GM13976 (cell line): Measurements from ENCODE around the gene KPNA3.
"Not testable (repeated sequence)": the region's sequence is repeated elsewhere in the genome, so short reads cannot be mapped to it uniquely, and the experiment has no call there.

Experiments used
- DNase-seq: peaks from one replicate; pipeline ENCODE4 v3.0.0; 2012; ENCODE audit warnings: low spot score
- in situ Hi-C: fragments of 300-500 bp; cut with MboI; formaldehyde crosslinking; loops from one replicate; pipeline ENCODE4 v1.12.0; 2022; ENCODE audit warnings: low sequenced_read_pairs, mixed read lengths, inconsistent platforms; ENCODE audit not compliant: unreplicated experiment
- TF ChIP-seq, protein P1 (sequence below): IDR thresholded peaks from 2 replicates; pipeline ENCODE4 v1.5.1; 2012; ENCODE audit warnings: borderline replicate concordance, mild to moderate bottlenecking; ENCODE audit not compliant: insufficient read depth; ENCODE audit errors: extremely low read depth, missing control alignments, control extremely low read depth

KPNA3 gene

DNA sequence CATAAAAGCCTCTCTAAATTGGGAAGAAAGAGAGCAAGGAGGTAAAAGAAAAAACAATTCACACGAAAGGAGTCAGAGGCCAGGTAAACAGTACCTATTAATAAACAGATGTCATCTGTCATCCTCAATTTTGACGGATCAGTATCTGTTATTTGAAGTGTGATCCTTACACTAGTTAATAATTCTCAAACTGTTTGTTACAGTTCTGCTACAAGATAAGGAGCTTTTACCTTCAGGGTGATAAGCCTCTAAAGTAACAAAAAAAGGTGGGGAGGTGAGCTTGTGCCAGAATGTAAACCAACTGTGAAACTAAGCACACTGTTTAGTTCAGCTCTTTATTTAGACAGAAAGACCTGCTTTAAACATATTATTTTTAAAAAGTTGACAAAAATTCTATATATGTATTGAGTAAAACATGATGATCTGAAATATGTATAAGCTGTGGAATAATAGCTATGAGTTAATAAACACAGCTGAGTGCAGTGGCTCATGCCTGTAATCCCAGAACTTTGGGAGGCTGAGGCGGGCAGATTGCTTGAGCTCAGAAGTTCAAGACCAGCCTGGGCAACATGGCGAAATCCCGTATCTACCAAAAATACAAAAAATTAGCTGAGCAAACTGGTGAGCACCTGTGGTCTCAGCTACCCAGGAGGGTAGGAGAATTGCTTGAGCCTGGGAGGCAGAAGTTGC lies 52.8 kb downstream of the KPNA3 start:
- TF ChIP-seq, protein P1, sequence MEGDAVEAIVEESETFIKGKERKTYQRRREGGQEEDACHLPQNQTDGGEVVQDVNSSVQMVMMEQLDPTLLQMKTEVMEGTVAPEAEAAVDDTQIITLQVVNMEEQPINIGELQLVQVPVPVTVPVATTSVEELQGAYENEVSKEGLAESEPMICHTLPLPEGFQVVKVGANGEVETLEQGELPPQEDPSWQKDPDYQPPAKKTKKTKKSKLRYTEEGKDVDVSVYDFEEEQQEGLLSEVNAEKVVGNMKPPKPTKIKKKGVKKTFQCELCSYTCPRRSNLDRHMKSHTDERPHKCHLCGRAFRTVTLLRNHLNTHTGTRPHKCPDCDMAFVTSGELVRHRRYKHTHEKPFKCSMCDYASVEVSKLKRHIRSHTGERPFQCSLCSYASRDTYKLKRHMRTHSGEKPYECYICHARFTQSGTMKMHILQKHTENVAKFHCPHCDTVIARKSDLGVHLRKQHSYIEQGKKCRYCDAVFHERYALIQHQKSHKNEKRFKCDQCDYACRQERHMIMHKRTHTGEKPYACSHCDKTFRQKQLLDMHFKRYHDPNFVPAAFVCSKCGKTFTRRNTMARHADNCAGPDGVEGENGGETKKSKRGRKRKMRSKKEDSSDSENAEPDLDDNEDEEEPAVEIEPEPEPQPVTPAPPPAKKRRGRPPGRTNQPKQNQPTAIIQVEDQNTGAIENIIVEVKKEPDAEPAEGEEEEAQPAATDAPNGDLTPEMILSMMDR, result no peak
- DNase-seq, result no peak
- in situ Hi-C loops, result no loop called here

GRCh38 chr13:49733181-49733951 lies 59.1 kb downstream of the KPNA3 start:
- no peak for DNase-seq
- in situ Hi-C loops, result no loop called here

GRCh38 chr13:49731766-49732165 lies 60.7 kb downstream of the KPNA3 start:
- TF ChIP-seq, protein P1, result no peak
- DNase-seq, result no peak
- in situ Hi-C loops, result no loop called here

More at GRCh38 chr13:49733181-49733951, 59.1 kb downstream of the KPNA3 start:
- TF ChIP-seq, protein P1, result no peak

GRCh38 chr13:49716615-49717014 lies 75.9 kb downstream of the KPNA3 start:
- in situ Hi-C loops, result no loop called here
- no peak for DNase-seq
- TF ChIP-seq, protein P1, result no peak

GRCh38 chr13:49714757-49715156 lies 77.7 kb downstream of the KPNA3 start:
- TF ChIP-seq, protein P1, result no peak
- no peak for DNase-seq
- in situ Hi-C loops, result no loop called here

- TF ChIP-seq, protein P1, result no peak
- in situ Hi-C loops, result no loop called here
- DNase-seq, result no peak
These were observed 81.1 kb downstream of the KPNA3 start for GRCh38 chr13:49711218-49711863.

DNA sequence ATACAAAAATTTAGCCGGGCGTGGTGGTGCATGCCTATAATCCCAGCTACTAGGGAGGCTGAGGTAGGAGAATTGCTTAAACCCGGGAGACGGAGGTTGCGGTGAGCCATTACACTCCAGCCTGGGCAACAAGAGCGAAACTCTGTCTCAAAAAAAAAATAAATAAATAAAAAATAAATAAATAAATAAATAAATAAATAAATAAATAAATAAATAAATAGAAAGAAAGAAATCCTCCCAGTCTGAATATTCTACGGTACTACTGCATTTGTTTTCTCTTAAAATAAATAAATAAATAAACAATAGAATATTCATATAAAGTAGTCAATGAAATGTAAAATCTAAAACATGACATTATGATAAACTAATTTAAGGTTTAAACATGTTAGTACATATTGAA lies 88.2 kb downstream of the KPNA3 start:
- DNase-seq, in situ Hi-C loops: not testable (repeated sequence)
